BLaER1 (cell line): ENCODE results near the gene CALHM1.
"Not testable (repeated sequence)": the region's sequence is repeated elsewhere in the genome, so short reads cannot be mapped to it uniquely, and the experiment has no call there.

ENCODE experiments used
- H3K27ac ChIP-seq: shearing (Covaris generic); formaldehyde crosslinking; 2 replicates; pipeline ENCODE4 v1.8.1; 2022
- H3K27me3 ChIP-seq: shearing (Covaris generic); formaldehyde crosslinking; 2 replicates; pipeline ENCODE4 v1.8.1; 2022
- H3K36me3 ChIP-seq: shearing (Covaris generic); formaldehyde crosslinking; 2 replicates; pipeline ENCODE4 v1.8.1; 2022
- H3K4me1 ChIP-seq: shearing (Covaris generic); formaldehyde crosslinking; 2 replicates; pipeline ENCODE4 v1.8.1; 2022
- H3K4me2 ChIP-seq: shearing (Covaris generic); formaldehyde crosslinking; 2 replicates; pipeline ENCODE4 v1.8.1; 2022
- H3K4me3 ChIP-seq: shearing (Covaris generic); formaldehyde crosslinking; 2 replicates; pipeline ENCODE4 v1.8.1; 2022
- H3K9ac ChIP-seq: shearing (Covaris generic); formaldehyde crosslinking; 2 replicates; pipeline ENCODE4 v1.8.1; 2022
- H3K9me3 ChIP-seq: shearing (Covaris generic); formaldehyde crosslinking; 2 replicates; pipeline ENCODE4 v1.8.1; 2022
- H4K20me1 ChIP-seq: shearing (Covaris generic); formaldehyde crosslinking; 2 replicates; pipeline ENCODE4 v1.8.1; 2022
- Cebpa-rat ChIP-seq: shearing (Covaris generic); IDR thresholded peaks from 2 replicates; pipeline ENCODE4 v1.8.1; 2022

CALHM1 gene

GRCh38 chr10:103458720-103459119 is at the start of gene CALHM1:
TSS of gene CALHM1 (minus strand) at chr10:103458900. CDS start at chr10:103458751, 149 bp downstream.
- H3K9ac ChIP-seq: no peak within 1 kb of the TSS
- no peaks in the 10 kb centered on the region for H3K36me3 ChIP-seq
- H3K4me3 ChIP-seq: no peak within 1 kb of the TSS
- peak within 1 kb of the TSS; percentile 63 for H3K4me2 ChIP-seq
- peak within 1 kb of the TSS; percentile 68 for H3K27ac ChIP-seq
- H3K4me1 ChIP-seq: peaks cover 55% of the 10 kb centered on the region
- no peaks in the 10 kb centered on the region for H3K27me3 ChIP-seq
- no peaks in the 10 kb centered on the region for H3K9me3 ChIP-seq
- H4K20me1 ChIP-seq: no peaks in the 10 kb centered on the region
- no peak for TF ChIP-seq Cebpa-rat

GRCh38 chr10:103507235-103508191 is 48.8 kb upstream of the CALHM1 start:
- no peaks in the 10 kb centered on the region for H4K20me1 ChIP-seq
- H3K4me3 ChIP-seq: no peak overlapping the region
- H3K4me1 ChIP-seq: peaks cover 19% of the 10 kb centered on the region
- H3K4me2 ChIP-seq: no peak overlapping the region
- TF ChIP-seq Cebpa-rat: no peak
- H3K9me3 ChIP-seq: no peaks in the 10 kb centered on the region
- H3K36me3 ChIP-seq: no peaks in the 10 kb centered on the region
- H3K9ac ChIP-seq: no peak overlapping the region
- no peaks in the 10 kb centered on the region; the same call in 1 of the 2 replicates for H3K27me3 ChIP-seq
- H3K27ac ChIP-seq: no peak overlapping the region

- Histone ChIP-seq H3K27ac (no peak overlapping the region), H3K9me3 (no peaks in the 10 kb centered on the region), H3K4me1 (peaks cover 20% of the 10 kb centered on the region), H3K27me3 (no peaks in the 10 kb centered on the region), H3K9ac (no peak overlapping the region), H4K20me1 (no peaks in the 10 kb centered on the region), H3K4me2 (no peak overlapping the region), H3K36me3 (no peaks in the 10 kb centered on the region), H3K4me3 (no peak overlapping the region)
- TF ChIP-seq Cebpa-rat: no peak
These were observed 47.4 kb upstream of the CALHM1 start for GRCh38 chr10:103506061-103506460.

- peak overlapping the region; percentile 62 for H3K4me2 ChIP-seq
- no peak overlapping the region for H3K27ac ChIP-seq
- no peaks in the 10 kb centered on the region for H3K27me3 ChIP-seq
- H3K9ac ChIP-seq: no peak overlapping the region
- no peak for TF ChIP-seq Cebpa-rat
- H3K4me3 ChIP-seq: no peak overlapping the region
- H4K20me1 ChIP-seq: no peaks in the 10 kb centered on the region
- no peaks in the 10 kb centered on the region for H3K9me3 ChIP-seq
- no peaks in the 10 kb centered on the region for H3K36me3 ChIP-seq
- H3K4me1 ChIP-seq: peaks cover 20% of the 10 kb centered on the region
These were observed 45.6 kb upstream of the CALHM1 start for GRCh38 chr10:103504181-103504783.

- not testable (repeated sequence) for H4K20me1 ChIP-seq, H3K27ac ChIP-seq, H3K27me3 ChIP-seq, H3K4me3 ChIP-seq, H3K9ac ChIP-seq, H3K9me3 ChIP-seq, H3K36me3 ChIP-seq
- peaks cover 20% of the 10 kb centered on the region for H3K4me1 ChIP-seq
- peak overlapping the region; percentile 62 for H3K4me2 ChIP-seq
These were observed 45.1 kb upstream of the CALHM1 start for GRCh38 chr10:103503777-103504176.

GRCh38 chr10:103502849-103503660 is 44.4 kb upstream of the CALHM1 start:
- peaks cover 20% of the 10 kb centered on the region for H3K4me1 ChIP-seq
- no peak for TF ChIP-seq Cebpa-rat
- H3K27ac ChIP-seq: no peak overlapping the region
- H3K4me3 ChIP-seq: no peak overlapping the region
- no peaks in the 10 kb centered on the region for H3K36me3 ChIP-seq
- no peaks in the 10 kb centered on the region for H4K20me1 ChIP-seq
- no peak overlapping the region for H3K9ac ChIP-seq
- no peaks in the 10 kb centered on the region for H3K9me3 ChIP-seq
- no peaks in the 10 kb centered on the region for H3K27me3 ChIP-seq
- no peak overlapping the region for H3K4me2 ChIP-seq

- no peak overlapping the region for H3K4me2 ChIP-seq
- no peaks in the 10 kb centered on the region for H3K9me3 ChIP-seq
- TF ChIP-seq Cebpa-rat: no peak
- no peaks in the 10 kb centered on the region for H3K36me3 ChIP-seq
- H3K4me3 ChIP-seq: no peak overlapping the region
- no peaks in the 10 kb centered on the region for H4K20me1 ChIP-seq
- H3K27ac ChIP-seq: no peak overlapping the region
- no peak overlapping the region for H3K9ac ChIP-seq
- H3K27me3 ChIP-seq: peaks cover 15% of the 10 kb centered on the region
- H3K4me1 ChIP-seq: peaks cover 20% of the 10 kb centered on the region
These were observed 42.5 kb upstream of the CALHM1 start for GRCh38 chr10:103501186-103501585.

- Histone ChIP-seq H3K4me3 (no peak overlapping the region), H3K4me2 (no peak overlapping the region), H3K27me3 (peaks cover 23% of the 10 kb centered on the region), H3K9ac (no peak overlapping the region), H4K20me1 (no peaks in the 10 kb centered on the region), H3K36me3 (no peaks in the 10 kb centered on the region), H3K4me1 (peaks cover 20% of the 10 kb centered on the region), H3K9me3 (no peaks in the 10 kb centered on the region), H3K27ac (no peak overlapping the region)
- no peak for TF ChIP-seq Cebpa-rat
These were observed 41.8 kb upstream of the CALHM1 start for GRCh38 chr10:103500481-103500880.

GRCh38 chr10:103499881-103500280 is 41.2 kb upstream of the CALHM1 start:
- H3K27ac ChIP-seq: no peak overlapping the region
- peaks cover 3% of the 10 kb centered on the region for H4K20me1 ChIP-seq
- no peak overlapping the region for H3K9ac ChIP-seq
- TF ChIP-seq Cebpa-rat: no peak
- no peaks in the 10 kb centered on the region for H3K36me3 ChIP-seq
- H3K27me3 ChIP-seq: peaks cover 29% of the 10 kb centered on the region
- H3K4me1 ChIP-seq: peaks cover 18% of the 10 kb centered on the region
- no peak overlapping the region for H3K4me3 ChIP-seq
- H3K9me3 ChIP-seq: no peaks in the 10 kb centered on the region
- no peak overlapping the region for H3K4me2 ChIP-seq
